ENCODE measurements around the gene PPM1E. TPM values are rescaled to one million over a fixed set of nuclear protein-coding genes. Genes with fewer than 3 reads are reported as not detected.

PPM1E gene
- total RNA-seq, 4 donors from 2014 or later: 0.14 TPM; not detected in 3

DNA sequence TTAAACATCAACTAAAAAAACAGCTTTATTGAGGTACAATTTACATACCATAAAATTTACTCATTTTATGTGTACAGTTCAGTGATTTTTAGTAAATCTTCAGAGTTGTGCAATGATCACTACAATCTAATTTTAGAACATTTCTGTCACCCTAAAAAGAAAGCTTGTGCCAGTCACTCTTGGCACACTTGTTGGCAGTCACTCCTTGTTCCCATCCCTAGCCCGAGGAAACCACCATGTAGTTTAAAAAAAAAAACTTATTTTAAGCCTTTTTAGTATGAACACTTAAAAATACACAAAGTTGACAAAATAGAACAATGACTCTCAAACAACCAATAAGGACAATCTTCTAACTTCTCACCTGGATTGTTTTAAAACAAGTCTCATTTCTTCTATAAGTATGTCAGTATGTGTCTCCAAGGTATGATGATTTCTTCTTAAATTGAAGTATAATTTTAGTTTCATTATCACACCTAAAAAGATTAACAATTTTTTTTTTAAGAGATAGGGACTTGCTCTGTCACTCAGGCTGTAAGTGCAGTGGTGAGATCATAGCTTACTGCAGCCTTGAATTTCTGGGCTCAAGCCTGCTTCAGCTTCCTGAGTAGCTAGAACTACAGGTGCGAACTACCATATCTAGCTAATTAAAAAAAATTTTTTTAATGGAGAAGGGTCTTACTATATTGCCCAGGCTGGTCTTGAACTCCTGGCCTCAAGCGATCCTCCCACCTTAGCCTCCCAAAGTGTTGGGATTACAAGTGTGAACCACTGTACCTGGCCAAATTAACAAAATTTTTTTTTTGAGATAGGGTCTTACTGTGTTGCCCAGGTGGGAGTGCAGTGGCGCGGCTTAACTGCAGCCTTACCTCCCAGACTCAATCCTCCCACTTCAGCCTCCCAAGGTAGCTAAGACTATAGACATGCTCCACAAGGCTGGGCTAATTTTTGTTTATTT, 53.2 kb downstream of the PPM1E start:
- in situ Hi-C loops (cut with MboI; ENCODE audit: low pct_ligation_motif_present in 1 of 4, low pct_unique_long_range_greater_than_20kb in 1 of 4, low sequenced_read_pairs in 3 of 4): no loop called here
- DNase-seq: no peak
- H3K4me1 ChIP-seq: no peaks in the 10 kb centered on the region
- no peaks in the 10 kb centered on the region for H3K36me3 ChIP-seq
- H3K27me3 ChIP-seq: no peaks in the 10 kb centered on the region
- 79 to 88% methylated on average over 4 to 5 of the region's 5 CpGs for WGBS, 2 donors (ENCODE audit: low coverage in 1 of 2)
- H3K9me3 ChIP-seq: no peaks in the 10 kb centered on the region
- H3K27ac ChIP-seq: no peak overlapping the region
- intact Hi-C loops (cut with DNase I; ENCODE audit: low total_unique reads): no loop called here
- no peak overlapping the region for H3K4me3 ChIP-seq
- TF ChIP-seq EP300 (IDR thresholded peaks at IDR 0.05; ENCODE audit: low read depth) (no peak), POLR2A (IDR thresholded peaks at IDR 0.05) (no peak), POLR2AphosphoS5 (IDR thresholded peaks at IDR 0.05) (no peak)
- TF ChIP-seq, protein P1, sequence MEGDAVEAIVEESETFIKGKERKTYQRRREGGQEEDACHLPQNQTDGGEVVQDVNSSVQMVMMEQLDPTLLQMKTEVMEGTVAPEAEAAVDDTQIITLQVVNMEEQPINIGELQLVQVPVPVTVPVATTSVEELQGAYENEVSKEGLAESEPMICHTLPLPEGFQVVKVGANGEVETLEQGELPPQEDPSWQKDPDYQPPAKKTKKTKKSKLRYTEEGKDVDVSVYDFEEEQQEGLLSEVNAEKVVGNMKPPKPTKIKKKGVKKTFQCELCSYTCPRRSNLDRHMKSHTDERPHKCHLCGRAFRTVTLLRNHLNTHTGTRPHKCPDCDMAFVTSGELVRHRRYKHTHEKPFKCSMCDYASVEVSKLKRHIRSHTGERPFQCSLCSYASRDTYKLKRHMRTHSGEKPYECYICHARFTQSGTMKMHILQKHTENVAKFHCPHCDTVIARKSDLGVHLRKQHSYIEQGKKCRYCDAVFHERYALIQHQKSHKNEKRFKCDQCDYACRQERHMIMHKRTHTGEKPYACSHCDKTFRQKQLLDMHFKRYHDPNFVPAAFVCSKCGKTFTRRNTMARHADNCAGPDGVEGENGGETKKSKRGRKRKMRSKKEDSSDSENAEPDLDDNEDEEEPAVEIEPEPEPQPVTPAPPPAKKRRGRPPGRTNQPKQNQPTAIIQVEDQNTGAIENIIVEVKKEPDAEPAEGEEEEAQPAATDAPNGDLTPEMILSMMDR (IDR thresholded peaks at IDR 0.05): no peak

DNA sequence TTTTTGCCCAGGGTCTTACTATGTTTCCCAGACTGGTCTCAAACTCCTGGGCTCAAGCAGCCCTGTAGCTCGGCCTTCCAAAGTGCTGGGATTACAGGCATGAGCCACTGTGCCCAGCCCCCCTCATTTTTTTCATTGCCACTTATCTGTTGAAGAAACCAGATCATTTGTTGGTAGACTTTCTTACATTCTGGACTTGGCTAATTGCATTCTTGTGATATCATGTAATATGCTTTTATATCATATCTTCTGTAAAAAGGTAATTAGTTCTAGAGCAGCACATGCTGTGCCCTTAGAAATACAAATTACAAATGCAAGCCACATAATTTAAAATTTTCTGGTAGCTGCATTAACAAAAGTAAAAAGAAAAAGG, 53.9 kb downstream of the PPM1E start:
- 79 to 80% methylated on average over 1 of the region's 1 CpG for WGBS, 2 donors (ENCODE audit: low coverage in 1 of 2)
- no peaks in the 10 kb centered on the region for H3K4me1 ChIP-seq
- in situ Hi-C loops (cut with MboI; ENCODE audit: low pct_ligation_motif_present in 1 of 4, low pct_unique_long_range_greater_than_20kb in 1 of 4, low sequenced_read_pairs in 3 of 4) (no loop called here), intact Hi-C loops (cut with DNase I; ENCODE audit: low total_unique reads) (no loop called here)
- no peak overlapping the region for H3K27ac ChIP-seq
- TF ChIP-seq POLR2A (IDR thresholded peaks at IDR 0.05) (no peak), EP300 (IDR thresholded peaks at IDR 0.05; ENCODE audit: low read depth) (no peak), POLR2AphosphoS5 (IDR thresholded peaks at IDR 0.05) (no peak)
- TF ChIP-seq, protein P1 (IDR thresholded peaks at IDR 0.05): no peak
- no peaks in the 10 kb centered on the region for H3K9me3 ChIP-seq
- H3K27me3 ChIP-seq: no peaks in the 10 kb centered on the region
- DNase-seq: no peak
- no peaks in the 10 kb centered on the region for H3K36me3 ChIP-seq
- no peak overlapping the region for H3K4me3 ChIP-seq

DNA sequence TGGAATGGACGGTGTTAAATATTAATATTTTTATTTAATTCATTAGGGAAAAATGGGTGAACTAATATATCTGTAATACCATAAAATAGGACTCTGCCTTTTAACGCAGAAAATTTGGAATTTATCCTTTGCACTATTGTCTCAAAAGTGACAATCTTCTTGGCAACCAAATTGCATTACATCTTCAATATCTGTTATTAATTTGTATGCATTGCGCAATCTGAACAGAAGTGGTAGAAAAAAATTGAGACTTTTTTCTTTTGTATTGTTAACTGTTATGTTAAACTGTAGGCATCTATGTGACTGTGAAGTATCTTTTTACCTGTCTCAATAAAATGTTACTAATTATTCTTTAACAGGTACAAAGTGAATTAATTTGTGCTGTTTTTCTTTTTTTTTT, 55.6 kb downstream of the PPM1E start:
- Histone ChIP-seq H3K27ac (no peak overlapping the region), H3K36me3 (no peaks in the 10 kb centered on the region), H3K27me3 (no peaks in the 10 kb centered on the region), H3K9me3 (no peaks in the 10 kb centered on the region), H3K4me3 (no peak overlapping the region), H3K4me1 (no peaks in the 10 kb centered on the region)
- in situ Hi-C loops (cut with MboI; ENCODE audit: low pct_ligation_motif_present in 1 of 4, low pct_unique_long_range_greater_than_20kb in 1 of 4, low sequenced_read_pairs in 3 of 4): no loop called here
- TF ChIP-seq, protein P1 (IDR thresholded peaks at IDR 0.05): no peak
- TF ChIP-seq POLR2AphosphoS5 (IDR thresholded peaks at IDR 0.05) (no peak), EP300 (IDR thresholded peaks at IDR 0.05; ENCODE audit: low read depth) (no peak), POLR2A (IDR thresholded peaks at IDR 0.05) (no peak)
- 91 to 94% methylated on average over 3 of the region's 3 CpGs for WGBS, 2 donors (ENCODE audit: low coverage in 1 of 2)
- intact Hi-C loops (cut with DNase I; ENCODE audit: low total_unique reads): no loop called here
- DNase-seq: no peak

DNA sequence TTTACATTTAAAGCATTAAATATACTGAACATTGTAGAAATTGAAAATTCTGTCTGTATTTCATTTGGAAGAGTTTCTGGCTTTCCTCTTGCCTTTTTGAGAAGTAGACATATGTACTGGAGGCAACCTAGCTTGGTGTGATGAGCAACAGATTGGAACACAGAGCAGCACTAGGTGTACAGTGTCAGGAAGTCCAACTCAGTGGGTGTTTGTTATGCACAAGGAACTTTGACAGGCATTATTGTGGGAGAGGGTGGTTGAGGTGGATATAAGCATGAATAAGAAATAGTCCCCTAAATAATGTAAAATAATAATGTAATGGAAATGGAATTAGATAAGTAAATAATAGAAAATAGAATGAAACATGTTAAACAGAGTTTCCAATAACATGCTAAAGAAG, 58.1 kb downstream of the PPM1E start:
- H3K4me1 ChIP-seq: no peaks in the 10 kb centered on the region
- in situ Hi-C loops (cut with MboI; ENCODE audit: low pct_ligation_motif_present in 1 of 4, low pct_unique_long_range_greater_than_20kb in 1 of 4, low sequenced_read_pairs in 3 of 4): no loop called here
- no peak overlapping the region for H3K27ac ChIP-seq
- no peak for TF ChIP-seq POLR2A (IDR thresholded peaks at IDR 0.05)
- no peak for TF ChIP-seq EP300 (IDR thresholded peaks at IDR 0.05; ENCODE audit: low read depth)
- no peak for DNase-seq
- intact Hi-C loops (cut with DNase I; ENCODE audit: low total_unique reads): no loop called here
- H3K36me3 ChIP-seq: no peaks in the 10 kb centered on the region
- no peaks in the 10 kb centered on the region for H3K9me3 ChIP-seq
- no peak overlapping the region for H3K4me3 ChIP-seq
- no peaks in the 10 kb centered on the region for H3K27me3 ChIP-seq

Data from transverse colon (tissue), 4 donors.